ENCODE data around the gene TEDC1. TPM values are rescaled to one million over a fixed set of nuclear protein-coding genes. Genes with fewer than 3 reads are reported as not detected.

The TEDC1 gene
- total RNA-seq, result 13.4 to 14.9 TPM (median 13.6 TPM) in 3 replicates

DNA sequence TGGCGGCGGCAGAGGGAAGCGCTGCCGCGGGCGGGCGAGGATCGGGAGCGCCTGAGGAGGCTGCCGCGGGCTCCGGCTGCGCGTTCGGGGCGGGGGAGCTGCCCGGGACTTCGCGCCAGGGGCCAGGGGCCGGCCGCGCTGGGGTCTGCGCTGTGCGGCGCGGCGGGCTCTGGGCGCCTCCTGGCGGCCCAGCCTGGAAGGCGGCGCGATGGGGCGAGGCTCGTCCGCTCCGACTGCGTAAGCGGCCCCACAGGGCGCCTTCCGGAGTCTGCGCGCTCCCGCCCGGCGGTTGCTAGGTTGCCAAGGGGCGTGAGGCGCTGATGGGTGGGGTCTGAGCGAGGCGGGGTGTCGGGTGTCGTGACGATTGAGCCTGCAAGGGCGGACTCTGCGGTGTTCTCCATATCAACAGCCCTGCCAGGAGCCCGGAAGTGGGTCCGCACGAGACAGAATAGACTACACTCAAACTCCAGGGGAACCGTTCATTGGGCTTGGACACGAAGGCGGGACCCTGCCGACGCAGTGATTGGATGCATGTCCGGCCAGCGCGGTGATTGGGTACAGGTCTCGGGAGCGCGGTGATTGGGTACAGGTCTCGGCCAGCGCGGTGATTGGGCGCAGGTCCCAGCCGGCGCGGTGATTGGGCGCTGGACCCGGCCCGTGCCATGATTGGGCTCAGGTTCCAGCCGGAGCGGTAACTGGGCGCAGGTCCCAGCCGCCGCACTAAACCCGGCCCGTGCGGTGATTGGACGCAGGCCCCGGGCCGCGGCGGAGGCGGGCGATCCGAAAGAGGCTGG is at the start of gene TEDC1:
Gene TEDC1 (plus strand): TSS at position 675 of the 794 bp plus-strand sequence. CDS start 130 bp downstream, outside the sequence.
- DNase-seq (ENCODE audit: low spot score in 2 of 2, unreplicated experiment in 2 of 2), result peak; percentile 97 to 99
- no peaks in the 10 kb centered on the region for H3K36me3 Mint-ChIP-seq
- TF ChIP-seq, protein P1, sequence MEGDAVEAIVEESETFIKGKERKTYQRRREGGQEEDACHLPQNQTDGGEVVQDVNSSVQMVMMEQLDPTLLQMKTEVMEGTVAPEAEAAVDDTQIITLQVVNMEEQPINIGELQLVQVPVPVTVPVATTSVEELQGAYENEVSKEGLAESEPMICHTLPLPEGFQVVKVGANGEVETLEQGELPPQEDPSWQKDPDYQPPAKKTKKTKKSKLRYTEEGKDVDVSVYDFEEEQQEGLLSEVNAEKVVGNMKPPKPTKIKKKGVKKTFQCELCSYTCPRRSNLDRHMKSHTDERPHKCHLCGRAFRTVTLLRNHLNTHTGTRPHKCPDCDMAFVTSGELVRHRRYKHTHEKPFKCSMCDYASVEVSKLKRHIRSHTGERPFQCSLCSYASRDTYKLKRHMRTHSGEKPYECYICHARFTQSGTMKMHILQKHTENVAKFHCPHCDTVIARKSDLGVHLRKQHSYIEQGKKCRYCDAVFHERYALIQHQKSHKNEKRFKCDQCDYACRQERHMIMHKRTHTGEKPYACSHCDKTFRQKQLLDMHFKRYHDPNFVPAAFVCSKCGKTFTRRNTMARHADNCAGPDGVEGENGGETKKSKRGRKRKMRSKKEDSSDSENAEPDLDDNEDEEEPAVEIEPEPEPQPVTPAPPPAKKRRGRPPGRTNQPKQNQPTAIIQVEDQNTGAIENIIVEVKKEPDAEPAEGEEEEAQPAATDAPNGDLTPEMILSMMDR (IDR thresholded peaks at IDR 0.05; ENCODE audit: unreplicated experiment), result peak; percentile 73
- H3K27ac Mint-ChIP-seq, result peak within 1 kb of the TSS; percentile 89
- H3K4me3 Mint-ChIP-seq, result peak within 1 kb of the TSS; percentile 70
- H3K4me1 Mint-ChIP-seq, result peaks cover 19% of the 10 kb centered on the region
- H3K27me3 Mint-ChIP-seq (ENCODE audit: low read depth), result peaks cover 27% of the 10 kb centered on the region
- H3K9me3 Mint-ChIP-seq, result no peaks in the 10 kb centered on the region

DNA sequence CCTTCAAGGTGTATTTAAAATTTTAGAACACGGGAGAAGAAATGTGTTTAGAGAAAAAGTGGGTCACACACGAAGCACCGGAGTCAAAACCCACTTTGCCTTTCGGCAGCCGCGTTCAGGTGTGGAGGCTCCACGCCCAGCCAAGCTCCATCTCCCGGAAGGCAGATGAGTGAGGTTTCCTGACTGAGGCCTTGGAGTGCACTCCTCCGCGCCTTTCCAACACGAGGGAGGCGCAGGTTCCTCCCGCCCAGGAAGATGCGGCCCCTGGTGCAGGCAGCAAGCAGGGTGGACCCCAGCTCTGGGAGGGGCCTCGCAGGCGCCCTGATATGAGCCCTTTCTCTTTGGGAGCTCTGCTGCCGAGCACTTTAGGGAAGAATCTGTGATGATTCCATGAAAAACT is 48.9 kb upstream of the TEDC1 start:
- no peaks in the 10 kb centered on the region for H3K9me3 Mint-ChIP-seq
- peaks cover 2% of the 10 kb centered on the region for H3K36me3 Mint-ChIP-seq
- no peak overlapping the region for H3K4me3 Mint-ChIP-seq
- no peak for DNase-seq (ENCODE audit: low spot score in 2 of 2, unreplicated experiment in 2 of 2)
- H3K27ac Mint-ChIP-seq, result no peak overlapping the region
- H3K4me1 Mint-ChIP-seq, result no peaks in the 10 kb centered on the region
- TF ChIP-seq, protein P1 (IDR thresholded peaks at IDR 0.05; ENCODE audit: unreplicated experiment), result no peak
- no peaks in the 10 kb centered on the region for H3K27me3 Mint-ChIP-seq (ENCODE audit: low read depth)

DNA sequence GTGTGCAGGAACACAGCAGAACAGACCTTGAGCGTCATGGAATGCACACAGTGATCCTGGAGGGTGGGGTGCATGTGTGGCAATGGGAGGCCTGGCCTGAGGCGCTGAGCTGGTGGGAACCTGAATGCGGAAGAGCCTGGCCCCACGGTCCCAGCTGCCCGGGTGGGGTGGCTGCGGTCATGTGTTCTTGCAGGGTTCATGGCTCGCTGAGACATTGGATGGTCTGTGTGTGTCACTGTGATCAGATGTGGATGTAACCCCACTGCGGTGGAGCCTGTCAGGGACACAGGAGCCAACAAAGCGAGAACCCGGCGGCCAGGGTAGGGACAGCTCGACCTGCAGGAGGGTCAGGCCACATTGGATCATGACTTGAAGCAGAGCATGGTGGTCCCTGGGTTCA is 48.2 kb upstream of the TEDC1 start:
- no peak for DNase-seq (ENCODE audit: low spot score in 2 of 2, unreplicated experiment in 2 of 2)
- Mint-ChIP-seq H3K27ac (no peak overlapping the region), H3K9me3 (no peaks in the 10 kb centered on the region), H3K4me1 (no peaks in the 10 kb centered on the region), H3K4me3 (no peak overlapping the region), H3K27me3 (ENCODE audit: low read depth) (no peaks in the 10 kb centered on the region), H3K36me3 (peaks cover 2% of the 10 kb centered on the region)
- TF ChIP-seq, protein P1 (IDR thresholded peaks at IDR 0.05; ENCODE audit: unreplicated experiment), result no peak

DNA sequence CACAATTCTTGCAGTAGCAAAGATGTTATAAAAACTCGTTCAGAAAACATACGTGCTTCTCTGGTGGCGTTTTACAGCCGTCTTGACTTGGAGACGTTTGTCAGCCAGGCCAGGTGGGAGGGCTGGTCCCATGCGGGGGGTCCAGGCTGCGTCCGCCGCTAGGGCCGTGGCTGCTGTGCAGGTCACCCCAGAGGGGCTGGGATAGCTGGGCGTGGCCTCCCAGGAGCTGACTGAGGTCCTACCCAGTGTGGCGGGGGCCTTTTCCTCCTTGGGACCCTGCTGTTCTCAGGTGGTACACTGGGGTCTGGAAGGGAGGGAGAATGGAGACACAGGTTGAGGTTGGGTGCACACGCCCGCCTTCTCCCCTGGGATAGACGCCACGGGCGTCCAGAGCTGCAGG is 46.2 kb upstream of the TEDC1 start:
- H3K9me3 Mint-ChIP-seq, result no peaks in the 10 kb centered on the region
- no peak for DNase-seq (ENCODE audit: low spot score in 2 of 2, unreplicated experiment in 2 of 2)
- TF ChIP-seq, protein P1 (IDR thresholded peaks at IDR 0.05; ENCODE audit: unreplicated experiment), result no peak
- no peaks in the 10 kb centered on the region for H3K27me3 Mint-ChIP-seq (ENCODE audit: low read depth)
- no peak overlapping the region for H3K4me3 Mint-ChIP-seq
- peaks cover 2% of the 10 kb centered on the region for H3K36me3 Mint-ChIP-seq
- H3K27ac Mint-ChIP-seq, result no peak overlapping the region
- H3K4me1 Mint-ChIP-seq, result no peaks in the 10 kb centered on the region

DNA sequence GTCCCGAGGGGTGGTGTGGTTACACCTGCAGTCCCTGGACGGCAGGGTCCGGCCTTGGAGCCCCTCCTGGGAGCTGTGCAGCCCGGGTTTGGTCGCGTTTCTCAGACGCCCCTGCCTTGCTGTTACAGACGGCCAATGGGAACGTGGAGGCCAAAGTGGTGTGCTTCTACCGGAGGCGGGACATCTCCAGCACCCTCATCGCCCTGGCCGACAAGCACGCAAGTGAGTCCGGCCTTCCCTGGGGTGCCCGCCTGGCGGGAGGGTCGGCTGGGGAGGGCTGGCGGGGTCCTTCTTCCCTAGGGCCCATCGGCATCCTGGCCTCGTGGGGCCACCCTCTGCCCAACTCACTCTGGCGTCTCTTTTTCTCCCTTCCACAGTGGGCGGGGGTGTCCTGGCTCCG is 45.8 kb upstream of the TEDC1 start:
- no peaks in the 10 kb centered on the region for H3K4me1 Mint-ChIP-seq
- TF ChIP-seq, protein P1 (IDR thresholded peaks at IDR 0.05; ENCODE audit: unreplicated experiment), result no peak
- H3K4me3 Mint-ChIP-seq, result no peak overlapping the region
- DNase-seq (ENCODE audit: low spot score in 2 of 2, unreplicated experiment in 2 of 2), result no peak
- peaks cover 2% of the 10 kb centered on the region for H3K36me3 Mint-ChIP-seq
- no peaks in the 10 kb centered on the region for H3K27me3 Mint-ChIP-seq (ENCODE audit: low read depth)
- H3K9me3 Mint-ChIP-seq, result no peaks in the 10 kb centered on the region
- H3K27ac Mint-ChIP-seq, result no peak overlapping the region
